ENCODE data around the gene ZNF212.

Gene ZNF212

GRCh38 chr7:149280151-149280550 is 40.7 kb downstream of the ZNF212 start:
- no peak overlapping the region for H3K4me3 ChIP-seq (ENCODE audit: low read length)
- DNase-seq (ENCODE audit: low read depth), result no peak
- no peak for TF ChIP-seq CTCF (IDR thresholded peaks at IDR 0.05; ENCODE audit: insufficient read depth, low read depth, low read length, missing control alignments)

GRCh38 chr7:149280661-149281507 is 41.4 kb downstream of the ZNF212 start:
- no peak overlapping the region for H3K4me3 ChIP-seq (ENCODE audit: low read length)
- DNase-seq (ENCODE audit: low read depth), result no peak
- TF ChIP-seq CTCF (IDR thresholded peaks at IDR 0.05; ENCODE audit: insufficient read depth, low read depth, low read length, missing control alignments), result no peak

GRCh38 chr7:149281508-149282330 is 42.3 kb downstream of the ZNF212 start:
- DNase-seq (ENCODE audit: low read depth), result no peak
- no peak overlapping the region for H3K4me3 ChIP-seq (ENCODE audit: low read length)
- no peak for TF ChIP-seq CTCF (IDR thresholded peaks at IDR 0.05; ENCODE audit: insufficient read depth, low read depth, low read length, missing control alignments)

GRCh38 chr7:149282331-149282655 is 42.8 kb downstream of the ZNF212 start:
- TF ChIP-seq CTCF (IDR thresholded peaks at IDR 0.05; ENCODE audit: insufficient read depth, low read depth, low read length, missing control alignments), result no peak
- no peak overlapping the region for H3K4me3 ChIP-seq (ENCODE audit: low read length)
- DNase-seq (ENCODE audit: low read depth), result no peak

- TF ChIP-seq CTCF (IDR thresholded peaks at IDR 0.05; ENCODE audit: insufficient read depth, low read depth, low read length, missing control alignments), result no peak
- no peak overlapping the region for H3K4me3 ChIP-seq (ENCODE audit: low read length)
- DNase-seq (ENCODE audit: low read depth), result no peak
Measured at GRCh38 chr7:149283321-149283720, 43.9 kb downstream of the ZNF212 start.

GRCh38 chr7:149284343-149284742 is 44.9 kb downstream of the ZNF212 start:
- DNase-seq (ENCODE audit: low read depth), result peak; percentile 11
- H3K4me3 ChIP-seq (ENCODE audit: low read length), result no peak overlapping the region

More at GRCh38 chr7:149284343-149284742, 44.9 kb downstream of the ZNF212 start:
- no peak for TF ChIP-seq CTCF (IDR thresholded peaks at IDR 0.05; ENCODE audit: insufficient read depth, low read depth, low read length, missing control alignments)
